ENCODE measurements around the gene SBF2.

Gene SBF2

GRCh38 chr11:9784602-9785315 lies 509.3 kb downstream of the SBF2 start:
- no peak for TF ChIP-seq CTCF (conservative IDR thresholded peaks at IDR 0.05)
- no peak overlapping the region for H3K27ac ChIP-seq

GRCh38 chr11:9783986-9784385 lies 510.0 kb downstream of the SBF2 start:
- H3K27ac ChIP-seq, result no peak overlapping the region
- TF ChIP-seq CTCF (conservative IDR thresholded peaks at IDR 0.05), result no peak

GRCh38 chr11:9780929-9781328 lies 513.1 kb downstream of the SBF2 start:
- TF ChIP-seq CTCF (conservative IDR thresholded peaks at IDR 0.05), result no peak
- H3K27ac ChIP-seq, result no peak overlapping the region

GRCh38 chr11:9777525-9777924 lies 516.5 kb downstream of the SBF2 start:
- H3K27ac ChIP-seq, result no peak overlapping the region
- no peak for TF ChIP-seq CTCF (conservative IDR thresholded peaks at IDR 0.05)

- no peak for TF ChIP-seq CTCF (conservative IDR thresholded peaks at IDR 0.05)
- H3K27ac ChIP-seq, result no peak overlapping the region
Measured at GRCh38 chr11:9777066-9777465, 517.0 kb downstream of the SBF2 start.

GRCh38 chr11:9776203-9776602 lies 517.8 kb downstream of the SBF2 start:
- TF ChIP-seq CTCF (conservative IDR thresholded peaks at IDR 0.05), result no peak
- H3K27ac ChIP-seq, result no peak overlapping the region

GRCh38 chr11:9775398-9775779 lies 518.6 kb downstream of the SBF2 start:
- TF ChIP-seq CTCF (conservative IDR thresholded peaks at IDR 0.05), result no peak
- no peak overlapping the region for H3K27ac ChIP-seq
